ENCODE results near the gene DNPH1. TPM values are rescaled to one million over a fixed set of nuclear protein-coding genes. Genes with fewer than 3 reads are reported as not detected.

Gene DNPH1
- total RNA-seq, 1 experiment from 2014 or later, result 91.0 TPM

DNA sequence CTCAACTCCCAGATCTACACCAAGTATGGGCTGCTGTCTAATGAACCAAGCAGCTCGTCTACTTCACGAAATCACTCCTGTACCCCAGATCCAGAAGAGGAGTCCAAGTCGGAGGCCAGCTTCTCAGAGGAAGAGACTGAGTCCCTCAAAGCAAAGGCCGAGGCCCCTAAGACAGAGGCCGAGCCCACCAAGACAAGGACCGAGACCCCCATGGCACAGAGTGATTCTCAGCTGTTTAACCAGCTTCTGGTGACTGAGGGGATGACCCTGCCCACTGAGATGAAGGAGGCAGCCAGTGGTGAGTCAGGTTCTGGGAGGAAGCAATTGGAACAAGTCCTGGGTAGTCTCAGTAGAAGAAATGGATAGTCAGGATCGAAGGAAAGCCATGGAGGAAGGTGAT is 41.5 kb downstream of the DNPH1 start:
- ChIA-PET CTCF (interaction anchor here (0.5 to 0.7 kb wide), 2 partner anchors 67 to 211 kb away, joined by 3 read pairs; no protein-coding TSS in a partner anchor), POLR2A (interaction anchor here (1.4 kb wide), 1 partner anchor 41 kb away, joined by 5 read pairs; the partner anchor contains the start of gene DNPH1)
- no peak for DNase-seq (ENCODE audit: unreplicated experiment)
- no TSS peak for BruUV-seq (replicated peaks)
- intact Hi-C loops (cut with micrococcal nuclease), result no loop called here
- no peak overlapping the region for H3K27ac Mint-ChIP-seq (ENCODE audit: low read depth, unreplicated experiment)
- H3K36me3 Mint-ChIP-seq (ENCODE audit: insufficient read depth, unreplicated experiment), result peaks cover 54% of the 10 kb centered on the region
- H3K9me3 Mint-ChIP-seq (ENCODE audit: unreplicated experiment), result no peaks in the 10 kb centered on the region
- peaks cover 31% of the 10 kb centered on the region for H3K4me1 Mint-ChIP-seq (ENCODE audit: insufficient read depth, unreplicated experiment)
- TF ChIP-seq, protein P1, sequence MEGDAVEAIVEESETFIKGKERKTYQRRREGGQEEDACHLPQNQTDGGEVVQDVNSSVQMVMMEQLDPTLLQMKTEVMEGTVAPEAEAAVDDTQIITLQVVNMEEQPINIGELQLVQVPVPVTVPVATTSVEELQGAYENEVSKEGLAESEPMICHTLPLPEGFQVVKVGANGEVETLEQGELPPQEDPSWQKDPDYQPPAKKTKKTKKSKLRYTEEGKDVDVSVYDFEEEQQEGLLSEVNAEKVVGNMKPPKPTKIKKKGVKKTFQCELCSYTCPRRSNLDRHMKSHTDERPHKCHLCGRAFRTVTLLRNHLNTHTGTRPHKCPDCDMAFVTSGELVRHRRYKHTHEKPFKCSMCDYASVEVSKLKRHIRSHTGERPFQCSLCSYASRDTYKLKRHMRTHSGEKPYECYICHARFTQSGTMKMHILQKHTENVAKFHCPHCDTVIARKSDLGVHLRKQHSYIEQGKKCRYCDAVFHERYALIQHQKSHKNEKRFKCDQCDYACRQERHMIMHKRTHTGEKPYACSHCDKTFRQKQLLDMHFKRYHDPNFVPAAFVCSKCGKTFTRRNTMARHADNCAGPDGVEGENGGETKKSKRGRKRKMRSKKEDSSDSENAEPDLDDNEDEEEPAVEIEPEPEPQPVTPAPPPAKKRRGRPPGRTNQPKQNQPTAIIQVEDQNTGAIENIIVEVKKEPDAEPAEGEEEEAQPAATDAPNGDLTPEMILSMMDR (IDR thresholded peaks at IDR 0.05; ENCODE audit: unreplicated experiment), result no peak
- no peaks in the 10 kb centered on the region for H3K27me3 Mint-ChIP-seq (ENCODE audit: insufficient read depth, unreplicated experiment)
- no peak overlapping the region for H3K4me3 Mint-ChIP-seq (ENCODE audit: unreplicated experiment)

DNA sequence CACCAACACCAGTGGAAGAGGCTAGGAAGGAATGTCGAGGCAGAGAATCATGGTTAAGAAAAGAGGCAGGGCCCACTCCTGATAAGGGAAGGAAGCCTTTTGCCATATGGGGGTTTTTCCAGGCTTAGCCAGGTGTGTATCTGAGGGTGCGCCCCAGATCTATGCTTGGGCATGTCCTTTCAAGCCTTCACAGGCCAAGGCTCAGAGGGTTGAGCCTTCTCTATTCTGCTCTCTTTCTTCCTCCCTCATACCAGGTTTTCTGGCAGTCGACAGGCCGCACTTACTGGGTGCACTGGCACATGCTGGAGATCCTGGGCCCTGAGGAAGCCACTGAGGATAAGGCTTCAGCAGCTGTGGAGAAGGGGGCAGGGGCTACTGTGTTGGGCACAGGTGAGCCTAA is 42.6 kb downstream of the DNPH1 start:
- TF ChIP-seq, protein P1 (IDR thresholded peaks at IDR 0.05; ENCODE audit: unreplicated experiment), result no peak
- peaks cover 36% of the 10 kb centered on the region for H3K4me1 Mint-ChIP-seq (ENCODE audit: insufficient read depth, unreplicated experiment)
- peaks cover 46% of the 10 kb centered on the region for H3K36me3 Mint-ChIP-seq (ENCODE audit: insufficient read depth, unreplicated experiment)
- CTCF ChIA-PET, result no interaction called here
- H3K4me3 Mint-ChIP-seq (ENCODE audit: unreplicated experiment), result no peak overlapping the region
- no peaks in the 10 kb centered on the region for H3K9me3 Mint-ChIP-seq (ENCODE audit: unreplicated experiment)
- no peak for DNase-seq (ENCODE audit: unreplicated experiment)
- intact Hi-C loops (cut with micrococcal nuclease), result no loop called here
- POLR2A ChIA-PET, result no interaction called here
- no peak overlapping the region for H3K27ac Mint-ChIP-seq (ENCODE audit: low read depth, unreplicated experiment)
- no TSS peak for BruUV-seq (replicated peaks)
- H3K27me3 Mint-ChIP-seq (ENCODE audit: insufficient read depth, unreplicated experiment), result no peaks in the 10 kb centered on the region

- peaks cover 50% of the 10 kb centered on the region for H3K36me3 Mint-ChIP-seq (ENCODE audit: insufficient read depth, unreplicated experiment)
- intact Hi-C loops (cut with micrococcal nuclease), result no loop called here
- H3K27me3 Mint-ChIP-seq (ENCODE audit: insufficient read depth, unreplicated experiment), result no peaks in the 10 kb centered on the region
- no TSS peak for BruUV-seq (replicated peaks)
- H3K9me3 Mint-ChIP-seq (ENCODE audit: unreplicated experiment), result no peaks in the 10 kb centered on the region
- no peak overlapping the region for H3K4me3 Mint-ChIP-seq (ENCODE audit: unreplicated experiment)
- POLR2A ChIA-PET, result interaction anchor here (1.5 kb wide), 1 partner anchor 11 kb away, joined by 4 read pairs; no protein-coding TSS in a partner anchor
- CTCF ChIA-PET, result no interaction called here
- peaks cover 42% of the 10 kb centered on the region for H3K4me1 Mint-ChIP-seq (ENCODE audit: insufficient read depth, unreplicated experiment)
- DNase-seq (ENCODE audit: unreplicated experiment), result no peak
- H3K27ac Mint-ChIP-seq (ENCODE audit: low read depth, unreplicated experiment), result no peak overlapping the region
- TF ChIP-seq, protein P1 (IDR thresholded peaks at IDR 0.05; ENCODE audit: unreplicated experiment), result no peak
Observed at GRCh38 chr6:43186019-43186418, 43.3 kb downstream of the DNPH1 start.

GRCh38 chr6:43185391-43185985 is 43.8 kb downstream of the DNPH1 start:
- no peak for DNase-seq (ENCODE audit: unreplicated experiment)
- peaks cover 56% of the 10 kb centered on the region for H3K36me3 Mint-ChIP-seq (ENCODE audit: insufficient read depth, unreplicated experiment)
- intact Hi-C loops (cut with micrococcal nuclease), result no loop called here
- BruUV-seq (replicated peaks), result no TSS peak
- ChIA-PET CTCF (interaction anchor here (0.5 kb wide), 1 partner anchor 108 kb away, joined by 3 read pairs; no protein-coding TSS in a partner anchor), POLR2A (interaction anchor here (1.5 kb wide), 1 partner anchor 10 kb away, joined by 4 read pairs; no protein-coding TSS in a partner anchor)
- peaks cover 45% of the 10 kb centered on the region for H3K4me1 Mint-ChIP-seq (ENCODE audit: insufficient read depth, unreplicated experiment)
- TF ChIP-seq, protein P1 (IDR thresholded peaks at IDR 0.05; ENCODE audit: unreplicated experiment), result no peak
- peak overlapping the region; percentile 65 for H3K27ac Mint-ChIP-seq (ENCODE audit: low read depth, unreplicated experiment)
- H3K9me3 Mint-ChIP-seq (ENCODE audit: unreplicated experiment), result no peaks in the 10 kb centered on the region
- no peak overlapping the region for H3K4me3 Mint-ChIP-seq (ENCODE audit: unreplicated experiment)
- H3K27me3 Mint-ChIP-seq (ENCODE audit: insufficient read depth, unreplicated experiment), result no peaks in the 10 kb centered on the region
